Prostate gland (tissue), 2 donors: ENCODE results near the gene APCDD1L. TPM values are rescaled to one million over a fixed set of nuclear protein-coding genes. Genes with fewer than 3 reads are reported as not detected.

ENCODE experiments used
- DNase-seq: peaks from one replicate; pipeline ENCODE4 v3.0.0-alpha.2; 2019; ENCODE audit warnings: low spot score
- H3K27ac ChIP-seq, 2 donors: fragments of 200-600 bp; sonication (generic); 2 replicates each; pipeline ENCODE4 v1.5.1; 2017 to 2019
- H3K27me3 ChIP-seq: fragments of 200-600 bp; sonication (generic); replicated peaks from 2 replicates; pipeline ENCODE4 v1.5.1; 2019; ENCODE audit not compliant: insufficient read depth
- H3K36me3 ChIP-seq, 2 donors: fragments of 200-600 bp; sonication (generic); 1 replicate in 1 of 2; 2 replicates in 1 of 2; pipeline versions ENCODE4 v1.5.1 to v1.8.1; 2017 to 2019
- H3K4me1 ChIP-seq: fragments of 200-600 bp; sonication (generic); replicated peaks from 2 replicates; pipeline ENCODE4 v1.5.1; 2019
- H3K4me3 ChIP-seq, 2 donors: fragments of 200-600 bp; sonication (generic); 2 replicates each; pipeline ENCODE4 v1.5.1; 2017 to 2019
- H3K9me3 ChIP-seq: fragments of 200-600 bp; sonication (generic); 2 replicates; pipeline ENCODE4 v1.5.1; 2017
- CTCF ChIP-seq, 4 experiments: fragments of 200-600 bp in 2 of 4; fragments of 450-650 bp in 2 of 4; sonication (generic) in 2 of 4; IDR thresholded peaks; 1 replicate in 3 of 4; 2 replicates in 1 of 4; pipeline ENCODE4 v1.5.1; 2016 to 2019; ENCODE audit warnings: antibody characterized with exemption in 4 of 4, mild to moderate bottlenecking in 2 of 4, moderate library complexity in 2 of 4
- POLR2A ChIP-seq: fragments of 450-650 bp; IDR thresholded peaks from one replicate; pipeline ENCODE4 v1.6.1; 2016; ENCODE audit warnings: antibody characterized with exemption, mild to moderate bottlenecking
- POLR2AphosphoS5 ChIP-seq: sonication (generic); formaldehyde crosslinking; IDR thresholded peaks from one replicate; pipeline ENCODE4 v1.6.1; 2017; ENCODE audit warnings: antibody characterized with exemption
- WGBS: methylation state at CpG from one replicate; pipeline ENCODE4 v1.1.5; 2018; 5-methylcytosine and 5-hydroxymethylcytosine counted together
- intact Hi-C: fragments of 100-400 bp; cut with DNase I; formaldehyde crosslinking; loops from one replicate; pipeline ENCODE4 v1.14.2; 2022
- total RNA-seq, 2 donors: library from RNA; depleted of rRNA; stranded (reverse); fragments of >200 nt; gene quantifications; one replicate each; pipeline ENCODE4 v1.1.0, GENCODE V29; 2016

The APCDD1L gene
- total RNA-seq, 2 donors from 2014 or later: 0.23 to 0.46 TPM

DNA sequence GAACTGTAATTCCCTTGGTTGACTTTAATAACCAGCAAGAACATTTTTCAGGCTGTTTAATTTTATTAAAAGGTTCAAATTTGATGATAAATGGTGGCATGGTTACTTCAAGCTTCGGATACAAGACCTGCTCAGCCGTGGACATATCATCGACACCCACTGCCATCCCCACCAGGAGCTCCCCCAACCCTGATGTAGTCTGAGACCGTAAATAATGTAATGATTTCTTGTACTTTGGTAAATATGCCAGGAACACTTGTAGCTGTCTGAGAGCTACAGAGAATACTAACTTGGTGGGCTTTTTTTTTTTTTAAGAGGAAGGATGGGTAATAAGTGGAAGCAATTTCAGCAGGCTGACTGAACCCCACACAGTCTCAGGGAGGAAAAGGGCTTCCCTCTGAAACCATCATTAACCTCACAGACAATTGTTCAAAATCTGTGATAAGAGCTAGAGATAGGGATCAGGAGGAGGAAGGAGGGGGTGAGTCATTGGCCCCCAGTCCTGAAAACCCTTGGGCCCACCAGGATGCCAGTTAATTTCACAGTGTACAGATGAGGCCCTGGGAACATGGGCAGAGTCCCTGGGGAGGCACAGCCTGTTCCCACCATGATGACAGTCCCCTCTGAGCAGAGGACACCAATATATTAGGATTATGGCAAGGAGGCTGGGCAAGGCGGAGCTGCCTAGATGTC is 56.0 kb downstream of the APCDD1L start:
- no peaks in the 10 kb centered on the region for H3K27me3 ChIP-seq
- H3K9me3 ChIP-seq: no peaks in the 10 kb centered on the region
- TF ChIP-seq CTCF (IDR thresholded peaks at IDR 0.05) (no peak), POLR2A (no peak), POLR2AphosphoS5 (no peak)
- no peak overlapping the region for H3K27ac ChIP-seq
- intact Hi-C loops: no loop called here
- no peaks in the 10 kb centered on the region for H3K36me3 ChIP-seq
- H3K4me3 ChIP-seq: no peak overlapping the region
- no peak for DNase-seq
- H3K4me1 ChIP-seq: no peaks in the 10 kb centered on the region
- 65% methylated on average over 5 of the region's 5 CpGs for WGBS

GRCh38 chr20:58458342-58459057 is 56.7 kb downstream of the APCDD1L start:
- Histone ChIP-seq H3K4me3 (no peak overlapping the region), H3K27ac (no peak overlapping the region), H3K27me3 (no peaks in the 10 kb centered on the region), H3K4me1 (no peaks in the 10 kb centered on the region), H3K36me3 (no peaks in the 10 kb centered on the region), H3K9me3 (no peaks in the 10 kb centered on the region)
- TF ChIP-seq POLR2A (no peak), CTCF (IDR thresholded peaks at IDR 0.05) (no peak), POLR2AphosphoS5 (no peak)
- 82% methylated on average over 16 of the region's 16 CpGs for WGBS
- intact Hi-C loops: no loop called here
- DNase-seq: no peak

- intact Hi-C loops: no loop called here
- Histone ChIP-seq H3K36me3 (no peaks in the 10 kb centered on the region), H3K27me3 (no peaks in the 10 kb centered on the region), H3K27ac (no peak overlapping the region), H3K4me3 (no peak overlapping the region), H3K4me1 (no peaks in the 10 kb centered on the region), H3K9me3 (no peaks in the 10 kb centered on the region)
- WGBS: 86% methylated on average over 14 of the region's 14 CpGs
- no peak for DNase-seq
- TF ChIP-seq POLR2A (no peak), CTCF (IDR thresholded peaks at IDR 0.05) (no peak), POLR2AphosphoS5 (no peak)
These were observed 58.0 kb downstream of the APCDD1L start for GRCh38 chr20:58457083-58457695.

- Histone ChIP-seq H3K4me3 (no peak overlapping the region), H3K9me3 (no peaks in the 10 kb centered on the region), H3K4me1 (no peaks in the 10 kb centered on the region), H3K36me3 (no peaks in the 10 kb centered on the region), H3K27me3 (no peaks in the 10 kb centered on the region), H3K27ac (no peak overlapping the region)
- intact Hi-C loops: no loop called here
- no peak for DNase-seq
- TF ChIP-seq CTCF (IDR thresholded peaks at IDR 0.05) (no peak), POLR2AphosphoS5 (no peak), POLR2A (no peak)
These were observed 60.7 kb downstream of the APCDD1L start for GRCh38 chr20:58454460-58454859.
